Neural cell (in vitro differentiated cells): ENCODE results near the gene ERMAP.

Experiments used
- EZH2 ChIP-seq: fragments of 200-600, 300-800 bp; shearing (Covaris generic), sonication (generic); IDR thresholded peaks from 2 replicates; pipeline ENCODE4 v1.6.1; 2014; ENCODE audit warnings: antibody characterized with exemption, low read length, borderline replicate concordance, mild to moderate bottlenecking; ENCODE audit not compliant: insufficient read depth, poor library complexity, severe bottlenecking
- TAF1 ChIP-seq: IDR thresholded peaks from 2 replicates; pipeline ENCODE4 v1.6.1; 2012; ENCODE audit warnings: low read depth
- TF ChIP-seq, protein P1 (sequence below): fragments of 450-650 bp; IDR thresholded peaks from 2 replicates; pipeline ENCODE4 v1.5.1; 2014; ENCODE audit warnings: antibody characterized with exemption, mild to moderate bottlenecking, moderate library complexity; ENCODE audit not compliant: poor library complexity, severe bottlenecking

- TF ChIP-seq, protein P1, sequence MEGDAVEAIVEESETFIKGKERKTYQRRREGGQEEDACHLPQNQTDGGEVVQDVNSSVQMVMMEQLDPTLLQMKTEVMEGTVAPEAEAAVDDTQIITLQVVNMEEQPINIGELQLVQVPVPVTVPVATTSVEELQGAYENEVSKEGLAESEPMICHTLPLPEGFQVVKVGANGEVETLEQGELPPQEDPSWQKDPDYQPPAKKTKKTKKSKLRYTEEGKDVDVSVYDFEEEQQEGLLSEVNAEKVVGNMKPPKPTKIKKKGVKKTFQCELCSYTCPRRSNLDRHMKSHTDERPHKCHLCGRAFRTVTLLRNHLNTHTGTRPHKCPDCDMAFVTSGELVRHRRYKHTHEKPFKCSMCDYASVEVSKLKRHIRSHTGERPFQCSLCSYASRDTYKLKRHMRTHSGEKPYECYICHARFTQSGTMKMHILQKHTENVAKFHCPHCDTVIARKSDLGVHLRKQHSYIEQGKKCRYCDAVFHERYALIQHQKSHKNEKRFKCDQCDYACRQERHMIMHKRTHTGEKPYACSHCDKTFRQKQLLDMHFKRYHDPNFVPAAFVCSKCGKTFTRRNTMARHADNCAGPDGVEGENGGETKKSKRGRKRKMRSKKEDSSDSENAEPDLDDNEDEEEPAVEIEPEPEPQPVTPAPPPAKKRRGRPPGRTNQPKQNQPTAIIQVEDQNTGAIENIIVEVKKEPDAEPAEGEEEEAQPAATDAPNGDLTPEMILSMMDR, result no peak
- no peak for TF ChIP-seq TAF1
- TF ChIP-seq EZH2, result no peak
Measured at GRCh38 chr1:42773420-42773819, 43.5 kb upstream of the ERMAP start.
